Measurements from ENCODE around the gene LHX6.

Gene LHX6

DNA sequence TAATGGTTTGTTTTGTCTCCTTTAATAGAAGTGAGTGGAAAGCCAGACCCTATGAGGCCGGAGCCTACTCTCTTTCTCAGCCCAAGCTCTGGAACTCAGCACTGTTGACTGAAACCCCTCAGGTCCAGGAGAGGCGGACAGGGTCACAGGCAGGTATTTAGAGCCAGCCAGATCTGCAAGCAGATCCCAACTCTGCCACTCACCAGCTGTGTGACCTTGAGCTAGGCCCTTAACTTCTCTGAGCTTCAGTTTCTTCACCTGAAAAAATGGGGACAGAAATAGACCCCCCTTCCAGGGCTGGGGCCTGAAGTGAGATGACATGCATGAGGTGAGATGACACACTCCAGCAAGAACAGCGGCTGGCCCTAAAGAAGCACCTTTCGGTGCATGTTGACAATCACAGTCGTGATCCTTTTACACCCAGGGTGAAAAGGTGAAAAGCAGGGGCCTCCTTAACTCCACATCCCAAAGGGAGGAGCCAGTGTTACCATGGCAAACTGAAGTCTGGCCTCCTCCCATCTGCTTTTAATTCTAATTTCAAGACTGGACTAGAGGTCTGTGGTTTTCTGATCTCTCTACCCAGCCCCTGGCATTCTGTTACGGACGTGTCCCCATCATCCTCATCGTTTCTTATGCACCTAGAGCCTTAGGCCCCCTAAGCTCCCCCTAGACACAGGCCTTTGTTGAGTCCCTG lies 41.8 kb downstream of the LHX6 start:
- H3K36me3 ChIP-seq (ENCODE audit: control insufficient read depth, insufficient read depth, low read length) = no peaks in the 10 kb centered on the region
- no peak overlapping the region for H3K4me3 ChIP-seq (replicated peaks; ENCODE audit: low read depth, low read length)
- TF ChIP-seq CTCF (IDR thresholded peaks at IDR 0.05; ENCODE audit: insufficient read depth, low read length, poor library complexity, severe bottlenecking) = no peak
- no peaks in the 10 kb centered on the region for H3K27me3 ChIP-seq (replicated peaks; ENCODE audit: control insufficient read depth, insufficient read depth, low read length)
- DNase-seq (ENCODE audit: extremely low read depth, insufficient read length) = no peak

- TF ChIP-seq CTCF (IDR thresholded peaks at IDR 0.05; ENCODE audit: insufficient read depth, low read length, poor library complexity, severe bottlenecking) = no peak
- H3K27me3 ChIP-seq (replicated peaks; ENCODE audit: control insufficient read depth, insufficient read depth, low read length) = no peaks in the 10 kb centered on the region
- no peak overlapping the region for H3K4me3 ChIP-seq (replicated peaks; ENCODE audit: low read depth, low read length)
- DNase-seq (ENCODE audit: extremely low read depth, insufficient read length) = no peak
- H3K36me3 ChIP-seq (ENCODE audit: control insufficient read depth, insufficient read depth, low read length) = no peaks in the 10 kb centered on the region
These were observed 42.5 kb downstream of the LHX6 start for GRCh38 chr9:122186301-122186700.

- Histone ChIP-seq H3K4me3 (replicated peaks; ENCODE audit: low read depth, low read length) (no peak overlapping the region), H3K36me3 (ENCODE audit: control insufficient read depth, insufficient read depth, low read length) (no peaks in the 10 kb centered on the region), H3K27me3 (replicated peaks; ENCODE audit: control insufficient read depth, insufficient read depth, low read length) (no peaks in the 10 kb centered on the region; the same call in 1 of the 2 replicates)
- DNase-seq (ENCODE audit: extremely low read depth, insufficient read length) = no peak
- TF ChIP-seq CTCF (IDR thresholded peaks at IDR 0.05; ENCODE audit: insufficient read depth, low read length, poor library complexity, severe bottlenecking) = no peak
These were observed 44.2 kb downstream of the LHX6 start for GRCh38 chr9:122184551-122184950.

DNA sequence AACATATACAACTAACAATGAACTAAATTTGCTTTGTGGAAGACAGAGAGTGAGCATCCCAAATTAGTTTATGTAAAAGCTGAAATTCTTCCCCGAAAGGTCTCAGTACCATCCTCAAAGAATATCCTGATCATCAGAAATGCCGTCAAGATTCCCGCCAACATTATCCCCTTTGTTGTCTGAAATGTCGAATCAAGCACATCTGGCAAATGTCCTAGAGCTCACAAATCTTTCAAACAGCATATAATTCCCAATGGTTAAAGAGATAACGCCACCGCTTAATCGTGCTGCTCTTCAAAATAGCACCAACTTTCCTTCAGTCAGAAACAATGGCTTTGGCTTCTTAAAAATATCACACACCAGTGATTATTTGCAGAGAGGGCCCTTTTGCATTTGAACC lies 45.3 kb downstream of the LHX6 start:
- no peak for DNase-seq (ENCODE audit: extremely low read depth, insufficient read length)
- H3K4me3 ChIP-seq (replicated peaks; ENCODE audit: low read depth, low read length) = no peak overlapping the region

GRCh38 chr9:122180633-122181032 lies 48.1 kb downstream of the LHX6 start:
- no peaks in the 10 kb centered on the region for H3K36me3 ChIP-seq (ENCODE audit: control insufficient read depth, insufficient read depth, low read length)
- DNase-seq (ENCODE audit: extremely low read depth, insufficient read length) = no peak
- TF ChIP-seq CTCF (IDR thresholded peaks at IDR 0.05; ENCODE audit: insufficient read depth, low read length, poor library complexity, severe bottlenecking) = no peak
- no peak overlapping the region for H3K4me3 ChIP-seq (replicated peaks; ENCODE audit: low read depth, low read length)
- no peaks in the 10 kb centered on the region; the same call in 1 of the 2 replicates for H3K27me3 ChIP-seq (replicated peaks; ENCODE audit: control insufficient read depth, insufficient read depth, low read length)

More for the DNA sequence above, 45.3 kb downstream of the LHX6 start:
- Histone ChIP-seq H3K36me3 (ENCODE audit: control insufficient read depth, insufficient read depth, low read length) (no peaks in the 10 kb centered on the region), H3K27me3 (replicated peaks; ENCODE audit: control insufficient read depth, insufficient read depth, low read length) (no peaks in the 10 kb centered on the region; the same call in 1 of the 2 replicates)
- TF ChIP-seq CTCF (IDR thresholded peaks at IDR 0.05; ENCODE audit: insufficient read depth, low read length, poor library complexity, severe bottlenecking) = no peak

- no peak for TF ChIP-seq CTCF (IDR thresholded peaks at IDR 0.05; ENCODE audit: insufficient read depth, low read length, poor library complexity, severe bottlenecking)
- Histone ChIP-seq H3K4me3 (replicated peaks; ENCODE audit: low read depth, low read length) (no peak overlapping the region), H3K36me3 (ENCODE audit: control insufficient read depth, insufficient read depth, low read length) (no peaks in the 10 kb centered on the region), H3K27me3 (replicated peaks; ENCODE audit: control insufficient read depth, insufficient read depth, low read length) (peaks cover 1% of the 10 kb centered on the region; the same call in 1 of the 2 replicates)
- no peak for DNase-seq (ENCODE audit: extremely low read depth, insufficient read length)
These were observed 49.1 kb downstream of the LHX6 start for GRCh38 chr9:122179690-122180074.

All from GM06990 (cell line).